A549 treated with RU486 at 1 μM for 4 hours (cell line): ENCODE data around the gene ZFP42. TPM values are rescaled to one million over a fixed set of nuclear protein-coding genes. Genes with fewer than 3 reads are reported as not detected.

ENCODE experiments used
- total RNA-seq: library from RNA; stranded (reverse); fragments of 200-300 nt; extraction: Qiagen RNA extraction; gene quantifications from 5 replicates; pipeline ENCODE4 v1.2.3, GENCODE V29; 2022; ENCODE audit warnings: low read depth

Gene ZFP42
- total RNA-seq, result 0.06 TPM in 1 of 5 replicates, not detected in the others

GRCh38 chr4:187995322-187996207 lies at the start of gene ZFP42:
ZFP42 (plus strand) TSS chr4:187995771; CDS start chr4:188002808, 7,037 bp downstream.

Other genes with a start within 250 kb of the ZFP42 start
- gene TRIML2, start 113.8 kb downstream of the ZFP42 start, total RNA-seq, result 58.0 to 89.4 TPM (median 61.4 TPM) in 5 replicates
- gene TRIML1, start 143.7 kb downstream of the ZFP42 start, total RNA-seq, result 0.10 TPM in 1 of 5 replicates, not detected in the others